Adrenal gland (tissue), 12 donors: ENCODE data around the gene EEF1AKMT4. TPM values are rescaled to one million over a fixed set of nuclear protein-coding genes. Genes with fewer than 3 reads are reported as not detected.

Source experiments
- DNase-seq, 7 donors: peaks; one replicate each; pipeline ENCODE4 v3.0.0-alpha.2; 2019 to 2020
- H3K27ac ChIP-seq, 5 donors: fragments of 200-600 bp; sonication (generic) in 4 of 5; 1 replicate in 3 of 5; 2 replicates in 2 of 5; pipeline versions ENCODE4 v1.5.1 to v1.8.0; 2016 to 2020; ENCODE audit warnings: mild to moderate bottlenecking in 1 of 5
- H3K27me3 ChIP-seq: fragments of 200-600 bp; 2 replicates; pipeline ENCODE4 v1.8.0; 2021
- H3K36me3 ChIP-seq, 2 donors: fragments of 200-600 bp; replicated peaks in 1 of 2; 1 replicate in 1 of 2; 2 replicates in 1 of 2; pipeline versions ENCODE4 v1.5.1 to v1.8.0; 2018 to 2022
- H3K4me1 ChIP-seq, 2 donors: fragments of 200-600 bp; replicated peaks in 1 of 2; 1 replicate in 1 of 2; 2 replicates in 1 of 2; pipeline versions ENCODE4 v1.5.1 to v1.8.0; 2018 to 2021
- H3K4me3 ChIP-seq, 4 donors: fragments of 200-600 bp; sonication (generic) in 3 of 4; one replicate each; pipeline ENCODE4 v1.5.1; 2016 to 2018
- H3K9me3 ChIP-seq, 3 donors: fragments of 200-600 bp; sonication (generic) in 1 of 3; replicated peaks in 1 of 3; 1 replicate in 2 of 3; 2 replicates in 1 of 3; pipeline versions ENCODE4 v1.5.1 to v1.8.0; 2016 to 2021
- POLR2A ChIP-seq, 2 donors: fragments of 450-650 bp; IDR thresholded peaks; one replicate each; pipeline ENCODE4 v1.6.1; 2017; ENCODE audit warnings: antibody characterized with exemption in 2 of 2, mild to moderate bottlenecking in 2 of 2, moderate library complexity in 1 of 2
- WGBS, 4 donors: extraction: QIAGEN DNeasy Blood & Tissue Kit in 2 of 4; methylation state at CpG; one replicate each; pipeline versions ENCODE4 v1.1.5 to v1.1.7; 2013 to 2017; 5-methylcytosine and 5-hydroxymethylcytosine counted together
- intact Hi-C, 2 donors: fragments of 100-400 bp; cut with DNase I; formaldehyde crosslinking; loops; one replicate each; pipeline versions ENCODE4 v1.14.1 to v1.15.0; 2022 to 2023
- polyA plus RNA-seq, 3 donors: library from polyadenylated mRNA; stranded (reverse); fragments of 200-250 nt in 2 of 3; fragments of 350-450 nt in 1 of 3; fragmentation: Illumina TruSeq in 1 of 3; extraction: RNeasy Lipid Tissue Mini Kit (QIAGEN cat#74804) in 1 of 3; gene quantifications; one replicate each; pipeline ENCODE4 v1.2.3, GENCODE V29; 2013 to 2014
- total RNA-seq, 9 donors: library from RNA; depleted of rRNA in 4 of 9; stranded (reverse); fragments of >200 nt in 4 of 9; fragments of 120-200 nt in 1 of 9; fragmentation: NEBNext Ultra II Directional in 1 of 9; extraction: Animal tissue kit (Norgen Biotek cat#: 25700) in 1 of 9; gene quantifications; one replicate each; pipeline versions ENCODE4 v1.1.0 to v1.2.4, GENCODE V29; 2013 to 2023
- TF ChIP-seq, protein P1 (sequence below), 6 experiments: fragments of 450-650 bp in 4 of 6; fragments of 200-600 bp in 2 of 6; sonication (generic) in 1 of 6; IDR thresholded peaks; 1 replicate in 5 of 6; 2 replicates in 1 of 6; pipeline versions ENCODE4 v1.5.1 to v1.8.0; 2016 to 2021; ENCODE audit warnings: antibody characterized with exemption in 6 of 6, mild to moderate bottlenecking in 2 of 6, moderate library complexity in 1 of 6
- donor health status: healthy with polysubstance abuse.
- donor health status: Bipolar disorder and iron deficiency.
- donor health status: DM: yes; HTN: yes; CAD: no.
- donor health status: DM: no; HTN: no; CAD: no.
- donor health status: DM: no; HTN: no; CAD: no.
- donor health status: DM: yes; HTN: yes; CAD: no.

EEF1AKMT4 gene
- total and polyA plus RNA-seq, 12 donors: 1.8 to 8.3 (median 4.1) TPM

DNA sequence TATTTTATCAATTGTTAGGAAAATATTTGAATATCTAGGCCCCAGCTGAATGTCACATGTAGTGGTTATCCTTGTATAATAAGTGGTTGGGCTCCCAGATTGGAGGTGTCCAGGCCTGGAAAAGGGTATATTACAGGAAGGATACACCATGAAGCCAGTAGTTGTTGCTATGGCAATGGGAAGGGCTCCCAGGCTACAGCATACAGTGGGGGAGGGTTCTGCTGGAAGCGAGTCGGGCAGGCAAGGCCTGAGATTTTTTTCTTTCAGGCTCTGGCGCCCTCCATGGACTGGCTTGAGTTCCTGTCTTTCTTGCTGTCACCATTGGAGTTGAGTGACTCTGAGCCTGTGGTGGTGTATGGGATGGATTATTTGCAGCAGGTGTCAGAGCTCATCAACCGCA lies 35.2 kb downstream of the EEF1AKMT4 start:
- 7 to 18% (median 11%) methylated on average over 3 to 4 of the region's 4 CpGs for WGBS, 4 donors
- Histone ChIP-seq H3K9me3 (no peaks in the 10 kb centered on the region), H3K27ac (no peak overlapping the region), H3K27me3 (no peaks in the 10 kb centered on the region), H3K36me3 (no peaks in the 10 kb centered on the region), H3K4me1 (no peaks in the 10 kb centered on the region), H3K4me3 (no peak overlapping the region)
- no peak for TF ChIP-seq POLR2A (IDR thresholded peaks at IDR 0.05)
- TF ChIP-seq, protein P1, sequence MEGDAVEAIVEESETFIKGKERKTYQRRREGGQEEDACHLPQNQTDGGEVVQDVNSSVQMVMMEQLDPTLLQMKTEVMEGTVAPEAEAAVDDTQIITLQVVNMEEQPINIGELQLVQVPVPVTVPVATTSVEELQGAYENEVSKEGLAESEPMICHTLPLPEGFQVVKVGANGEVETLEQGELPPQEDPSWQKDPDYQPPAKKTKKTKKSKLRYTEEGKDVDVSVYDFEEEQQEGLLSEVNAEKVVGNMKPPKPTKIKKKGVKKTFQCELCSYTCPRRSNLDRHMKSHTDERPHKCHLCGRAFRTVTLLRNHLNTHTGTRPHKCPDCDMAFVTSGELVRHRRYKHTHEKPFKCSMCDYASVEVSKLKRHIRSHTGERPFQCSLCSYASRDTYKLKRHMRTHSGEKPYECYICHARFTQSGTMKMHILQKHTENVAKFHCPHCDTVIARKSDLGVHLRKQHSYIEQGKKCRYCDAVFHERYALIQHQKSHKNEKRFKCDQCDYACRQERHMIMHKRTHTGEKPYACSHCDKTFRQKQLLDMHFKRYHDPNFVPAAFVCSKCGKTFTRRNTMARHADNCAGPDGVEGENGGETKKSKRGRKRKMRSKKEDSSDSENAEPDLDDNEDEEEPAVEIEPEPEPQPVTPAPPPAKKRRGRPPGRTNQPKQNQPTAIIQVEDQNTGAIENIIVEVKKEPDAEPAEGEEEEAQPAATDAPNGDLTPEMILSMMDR (IDR thresholded peaks at IDR 0.05): peak; percentile 11 to 59 (median 52)
- intact Hi-C loops: loop anchor here in 1 of 2 donors (10.0 kb wide), 1 partner anchor 390 kb away; no protein-coding TSS in a partner anchor
- peak; percentile 71 to 87 (median 78) for DNase-seq

DNA sequence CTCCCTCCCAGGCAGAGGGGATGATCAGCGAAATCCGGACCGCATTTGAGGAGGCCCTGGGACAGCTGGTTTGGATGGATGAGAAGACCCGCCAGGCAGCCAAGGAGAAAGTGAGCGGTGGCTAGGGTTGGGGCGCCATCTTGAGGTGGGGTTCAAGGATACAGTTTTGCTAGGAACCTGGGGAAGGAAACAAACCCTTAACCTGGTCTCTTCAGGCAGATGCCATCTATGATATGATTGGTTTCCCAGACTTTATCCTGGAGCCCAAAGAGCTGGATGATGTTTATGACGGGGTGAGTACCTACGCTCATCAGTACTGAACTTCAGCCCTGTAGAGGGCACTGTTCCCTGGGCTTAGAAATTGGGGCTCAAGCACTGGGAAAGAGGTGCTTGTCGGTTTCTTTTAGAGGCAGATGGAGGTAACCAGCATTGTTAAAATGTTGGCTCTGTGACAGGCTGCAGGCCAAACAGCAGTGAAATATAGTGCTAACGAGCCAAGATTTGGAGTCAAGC lies 40.0 kb downstream of the EEF1AKMT4 start:
- no peak for TF ChIP-seq POLR2A (IDR thresholded peaks at IDR 0.05)
- TF ChIP-seq, protein P1 (IDR thresholded peaks at IDR 0.05): peak; percentile 42 to 62 (median 50)
- WGBS, 4 donors: 4 to 12% (median 8%) methylated on average over 10 of the region's 10 CpGs
- H3K36me3 ChIP-seq: no peaks in the 10 kb centered on the region
- H3K27me3 ChIP-seq: no peaks in the 10 kb centered on the region
- no peaks in the 10 kb centered on the region for H3K4me1 ChIP-seq
- no peak overlapping the region for H3K4me3 ChIP-seq
- no peaks in the 10 kb centered on the region for H3K9me3 ChIP-seq
- H3K27ac ChIP-seq: no peak overlapping the region
- DNase-seq: peak in 5 of 7 donors; percentile 46 to 73 (median 59)
- intact Hi-C loops: loop anchor here in 1 of 2 donors (10.0 kb wide), 1 partner anchor 395 kb away; no protein-coding TSS in a partner anchor

DNA sequence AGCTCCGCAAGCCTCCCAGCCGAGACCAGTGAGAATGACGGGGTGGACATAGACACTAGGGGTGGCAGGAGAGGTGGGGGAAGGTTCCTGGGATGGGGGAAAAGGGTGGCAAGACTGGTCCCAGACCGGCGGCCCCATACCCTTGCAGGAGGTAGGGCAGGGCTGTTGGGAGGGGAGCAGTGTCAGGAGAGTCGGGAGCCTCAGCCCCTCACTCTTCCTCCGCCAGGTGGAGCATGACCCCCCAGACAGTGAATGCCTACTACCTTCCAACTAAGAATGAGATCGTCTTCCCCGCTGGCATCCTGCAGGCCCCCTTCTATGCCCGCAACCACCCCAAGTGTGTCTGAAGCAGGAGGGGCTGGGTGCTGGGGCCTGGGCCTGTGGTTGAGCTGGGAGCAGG lies 40.9 kb downstream of the EEF1AKMT4 start:
- intact Hi-C loops: loop anchor here in 1 of 2 donors (5.0 kb wide), 1 partner anchor 393 kb away; no protein-coding TSS in a partner anchor
- DNase-seq: no peak
- H3K36me3 ChIP-seq: no peaks in the 10 kb centered on the region
- H3K4me1 ChIP-seq: no peaks in the 10 kb centered on the region
- no peak overlapping the region for H3K27ac ChIP-seq
- no peak overlapping the region for H3K4me3 ChIP-seq
- WGBS, 4 donors: 81 to 89% (median 82%) methylated on average over 7 to 10 of the region's 10 CpGs
- H3K9me3 ChIP-seq: no peaks in the 10 kb centered on the region
- no peak for TF ChIP-seq POLR2A (IDR thresholded peaks at IDR 0.05)
- TF ChIP-seq, protein P1 (IDR thresholded peaks at IDR 0.05): no peak
- H3K27me3 ChIP-seq: no peaks in the 10 kb centered on the region

DNA sequence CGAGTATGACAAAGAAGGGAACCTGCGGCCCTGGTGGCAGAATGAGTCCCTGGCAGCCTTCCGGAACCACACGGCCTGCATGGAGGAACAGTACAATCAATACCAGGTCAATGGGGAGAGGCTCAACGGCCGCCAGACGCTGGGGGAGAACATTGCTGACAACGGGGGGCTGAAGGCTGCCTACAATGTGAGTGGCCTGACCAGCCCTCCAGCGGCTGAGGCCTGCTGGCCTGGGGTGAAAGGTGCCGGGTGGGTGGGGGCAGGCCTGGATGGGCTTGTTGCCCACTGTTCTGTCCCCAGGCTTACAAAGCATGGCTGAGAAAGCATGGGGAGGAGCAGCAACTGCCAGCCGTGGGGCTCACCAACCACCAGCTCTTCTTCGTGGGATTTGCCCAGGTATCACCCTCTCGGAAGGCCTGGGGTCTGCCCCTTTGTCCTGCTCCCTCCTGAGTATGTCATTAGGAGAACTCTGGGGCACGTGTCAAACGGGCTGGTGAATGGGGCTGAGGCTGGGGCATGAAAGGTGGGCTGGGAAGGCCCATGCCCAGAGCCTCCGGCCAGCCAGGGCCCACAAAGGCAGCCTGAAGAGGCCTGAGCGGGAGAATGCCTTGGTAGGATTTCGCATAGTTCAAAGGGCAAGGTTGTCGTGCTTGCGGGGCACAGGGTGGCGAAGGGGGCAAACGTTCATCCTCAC lies 41.7 kb downstream of the EEF1AKMT4 start:
- WGBS, 4 donors: 79 to 87% (median 84%) methylated on average over 15 to 22 of the region's 22 CpGs
- DNase-seq: no peak
- no peak for TF ChIP-seq POLR2A (IDR thresholded peaks at IDR 0.05)
- TF ChIP-seq, protein P1 (IDR thresholded peaks at IDR 0.05): no peak
- no peaks in the 10 kb centered on the region for H3K9me3 ChIP-seq
- no peak overlapping the region for H3K4me3 ChIP-seq
- no peaks in the 10 kb centered on the region for H3K27me3 ChIP-seq
- intact Hi-C loops: loop anchor here in 1 of 2 donors (5.0 kb wide), 1 partner anchor 394 kb away; no protein-coding TSS in a partner anchor
- no peaks in the 10 kb centered on the region for H3K4me1 ChIP-seq
- H3K27ac ChIP-seq: no peak overlapping the region
- H3K36me3 ChIP-seq: no peaks in the 10 kb centered on the region
